Measurements from ENCODE around the gene SMIM33. TPM values are rescaled to one million over a fixed set of nuclear protein-coding genes. Genes with fewer than 3 reads are reported as not detected.

Gene SMIM33
- under 1 TPM in 1 of 9 donors, not detected in 8; 0.16 TPM for total RNA-seq
- not detected for polyA plus RNA-seq
- long read RNA-seq, donor 1: 0 reads
- long read RNA-seq, donor 2: 0 reads
- long read RNA-seq, donor 3: 0 reads

DNA sequence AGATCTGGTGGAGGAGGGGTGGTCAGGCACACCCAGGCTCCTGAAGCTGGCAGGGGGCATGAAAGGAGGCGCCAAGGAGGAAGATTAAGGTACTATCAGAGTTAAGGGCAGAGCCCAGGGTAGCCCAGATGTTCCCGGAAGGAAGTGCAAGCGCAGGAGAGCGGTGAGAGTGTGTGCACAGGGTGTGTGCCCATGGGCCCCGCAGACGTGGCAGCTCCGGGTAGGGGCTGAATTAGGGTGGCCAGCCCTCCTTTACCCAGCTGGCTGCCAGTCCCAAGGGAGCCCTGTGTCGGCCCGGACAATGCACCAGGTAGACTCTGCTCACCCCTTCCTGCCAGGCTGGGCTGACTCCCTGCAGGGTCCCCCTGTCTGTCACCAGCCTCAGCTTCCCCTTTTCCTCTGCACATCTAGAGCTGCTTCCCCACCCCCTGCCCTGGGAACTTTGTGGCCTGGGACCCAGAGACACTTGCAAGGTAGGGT is at the start of gene SMIM33:
Gene SMIM33, plus strand, starts transcription at position 184 of the 480 bp plus-strand sequence. Its CDS starts 118 bp downstream, at position 302.
- peak within 1 kb of the TSS in 1 of 12 donors; percentile 40 for H3K4me3 ChIP-seq
- H3K27me3 ChIP-seq: no peaks in the 10 kb centered on the region
- no peak for TF ChIP-seq POLR2A (IDR thresholded peaks at IDR 0.05)
- TF ChIP-seq, protein P1, sequence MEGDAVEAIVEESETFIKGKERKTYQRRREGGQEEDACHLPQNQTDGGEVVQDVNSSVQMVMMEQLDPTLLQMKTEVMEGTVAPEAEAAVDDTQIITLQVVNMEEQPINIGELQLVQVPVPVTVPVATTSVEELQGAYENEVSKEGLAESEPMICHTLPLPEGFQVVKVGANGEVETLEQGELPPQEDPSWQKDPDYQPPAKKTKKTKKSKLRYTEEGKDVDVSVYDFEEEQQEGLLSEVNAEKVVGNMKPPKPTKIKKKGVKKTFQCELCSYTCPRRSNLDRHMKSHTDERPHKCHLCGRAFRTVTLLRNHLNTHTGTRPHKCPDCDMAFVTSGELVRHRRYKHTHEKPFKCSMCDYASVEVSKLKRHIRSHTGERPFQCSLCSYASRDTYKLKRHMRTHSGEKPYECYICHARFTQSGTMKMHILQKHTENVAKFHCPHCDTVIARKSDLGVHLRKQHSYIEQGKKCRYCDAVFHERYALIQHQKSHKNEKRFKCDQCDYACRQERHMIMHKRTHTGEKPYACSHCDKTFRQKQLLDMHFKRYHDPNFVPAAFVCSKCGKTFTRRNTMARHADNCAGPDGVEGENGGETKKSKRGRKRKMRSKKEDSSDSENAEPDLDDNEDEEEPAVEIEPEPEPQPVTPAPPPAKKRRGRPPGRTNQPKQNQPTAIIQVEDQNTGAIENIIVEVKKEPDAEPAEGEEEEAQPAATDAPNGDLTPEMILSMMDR (IDR thresholded peaks at IDR 0.05): no peak
- DNase-seq (no peak), ATAC-seq (peak in 2 of 4 donors; percentile 12 to 14)
- peaks cover 0 to 12% (median 9%) of the 10 kb centered on the region in 9 donors for H3K36me3 ChIP-seq
- H3K27ac ChIP-seq: peak within 1 kb of the TSS in 1 of 12 donors; percentile 62
- WGBS, 4 donors: 51 to 81% (median 65%) methylated on average over 7 to 9 of the region's 9 CpGs
- intact Hi-C loops (cut with DNase I): no loop called here
- H3K9me3 ChIP-seq: no peaks in the 10 kb centered on the region
- H3K4me1 ChIP-seq: peaks cover 0 to 57% (median 31%) of the 10 kb centered on the region in 12 donors

- Histone ChIP-seq H3K9me3 (no peaks in the 10 kb centered on the region), H3K4me1 (peaks cover 6 to 39% (median 27%) of the 10 kb centered on the region in 12 donors), H3K27me3 (no peaks in the 10 kb centered on the region), H3K4me3 (no peak overlapping the region), H3K27ac (no peak overlapping the region), H3K36me3 (peaks cover 0 to 83% (median 70%) of the 10 kb centered on the region in 9 donors)
- 42 to 47% (median 44%) methylated on average over 5 of the region's 5 CpGs for WGBS, 4 donors
- TF ChIP-seq, protein P1 (IDR thresholded peaks at IDR 0.05): peak; percentile 67 to 94 (median 82)
- no peak for TF ChIP-seq POLR2A (IDR thresholded peaks at IDR 0.05)
- DNase-seq: no peak
- intact Hi-C loops (cut with DNase I): loop anchor here in 9 of 10 donors (1.0 to 10.0 kb wide), 5 partner anchors 35 to 342 kb away; partner anchors contain the start of gene MZB1 (in 1 of the 9)
- ATAC-seq: peak in 2 of 4 donors; percentile 29 to 40
Measured at GRCh38 chr5:139422307-139422893, 48.4 kb upstream of the SMIM33 start.

- Histone ChIP-seq H3K27me3 (no peaks in the 10 kb centered on the region), H3K4me1 (peaks cover 0 to 8% (median 0%) of the 10 kb centered on the region in 12 donors), H3K36me3 (peaks cover 0 to 91% (median 72%) of the 10 kb centered on the region in 9 donors), H3K9me3 (no peaks in the 10 kb centered on the region), H3K4me3 (no peak overlapping the region), H3K27ac (no peak overlapping the region)
- WGBS, 4 donors: 89 to 94% (median 91%) methylated on average over 5 of the region's 5 CpGs
- no peak for TF ChIP-seq POLR2A (IDR thresholded peaks at IDR 0.05)
- TF ChIP-seq, protein P1 (IDR thresholded peaks at IDR 0.05): no peak
- ATAC-seq: no peak
- DNase-seq: no peak
- intact Hi-C loops (cut with DNase I): loop anchor here in 4 of 10 donors (5.0 to 10.0 kb wide), 2 partner anchors 197 to 339 kb away; no protein-coding TSS in a partner anchor
Measured at GRCh38 chr5:139425497-139425896, 45.3 kb upstream of the SMIM33 start.

GRCh38 chr5:139426203-139426885 is 44.5 kb upstream of the SMIM33 start:
- H3K4me3 ChIP-seq: no peak overlapping the region
- intact Hi-C loops (cut with DNase I): loop anchor here in 4 of 10 donors (5.0 to 10.0 kb wide), 2 partner anchors 196 to 338 kb away; no protein-coding TSS in a partner anchor
- H3K27me3 ChIP-seq: no peaks in the 10 kb centered on the region
- no peak for ATAC-seq
- TF ChIP-seq, protein P1 (IDR thresholded peaks at IDR 0.05): no peak
- no peak for TF ChIP-seq POLR2A (IDR thresholded peaks at IDR 0.05)
- H3K27ac ChIP-seq: no peak overlapping the region
- peaks cover 0 to 91% (median 76%) of the 10 kb centered on the region in 9 donors for H3K36me3 ChIP-seq
- DNase-seq: no peak
- peaks cover 0 to 8% (median 0%) of the 10 kb centered on the region in 12 donors for H3K4me1 ChIP-seq
- WGBS, 4 donors: 65 to 86% (median 79%) methylated on average over 8 of the region's 8 CpGs
- no peaks in the 10 kb centered on the region for H3K9me3 ChIP-seq
